ENCODE measurements around the gene KIAA1217. TPM values are rescaled to one million over a fixed set of nuclear protein-coding genes. Genes with fewer than 3 reads are reported as not detected.

The KIAA1217 gene
- total and polyA plus RNA-seq, 2 donors from 2014 or later = 10.4 to 63.8 TPM

GRCh38 chr10:24518981-24519597 lies 310.2 kb downstream of the KIAA1217 start:
- H3K27me3 ChIP-seq (ENCODE audit: control insufficient read depth, insufficient read depth, low read length) = no peaks in the 10 kb centered on the region
- H3K36me3 ChIP-seq (ENCODE audit: control insufficient read depth in 2 of 3, insufficient read depth in 3 of 3, low read length in 3 of 3) = peaks cover 4 to 46% (median 25%) of the 10 kb centered on the region in 3 donors
- no peaks in the 10 kb centered on the region for H3K9me3 ChIP-seq (ENCODE audit: control insufficient read depth in 2 of 3, insufficient read depth in 1 of 3, low read length in 3 of 3)
- no peak for FAIRE-seq
- H3K9ac ChIP-seq (ENCODE audit: low read length in 3 of 3) = no peak overlapping the region
- intact Hi-C loops (cut with DNase I) = no loop called here
- peak in 4 of 5 donors; percentile 76 to 89 (median 85) for DNase-seq
- no peaks in the 10 kb centered on the region for H3K4me1 ChIP-seq (ENCODE audit: control insufficient read depth in 2 of 3, insufficient read depth in 2 of 3, low read depth in 1 of 3, low read length in 3 of 3)
- no peak overlapping the region for H3K4me3 ChIP-seq (ENCODE audit: low read length in 3 of 3)
- no peak overlapping the region for H3K27ac ChIP-seq (ENCODE audit: low read depth in 2 of 2, low read length in 2 of 2)
- TF ChIP-seq CTCF (IDR thresholded peaks at IDR 0.05; ENCODE audit: borderline replicate concordance, extremely low read depth, insufficient read depth) = peak; percentile 71

DNA sequence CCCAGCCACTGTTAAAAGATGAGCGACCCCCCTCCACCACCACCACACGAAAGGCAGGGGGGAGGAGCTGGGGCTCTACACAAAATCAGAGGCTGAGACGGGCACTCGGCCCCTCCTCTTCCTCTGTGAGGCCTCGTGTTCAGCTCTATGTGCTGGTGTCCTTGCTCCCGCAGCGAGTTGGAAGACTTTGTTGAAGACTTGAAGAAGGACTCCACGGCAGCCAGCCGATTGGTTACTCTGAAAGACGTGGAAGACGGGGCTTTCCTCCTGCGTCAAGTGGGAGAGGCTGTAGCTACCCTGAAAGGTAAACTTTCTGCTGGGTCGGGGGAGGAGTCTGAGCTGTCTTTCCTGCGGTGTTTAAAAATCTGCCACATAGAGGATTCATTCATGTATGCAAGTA lies 311.0 kb downstream of the KIAA1217 start:
- Histone ChIP-seq H3K4me3 (ENCODE audit: low read length in 3 of 3) (no peak overlapping the region), H3K9ac (ENCODE audit: low read length in 3 of 3) (no peak overlapping the region), H3K9me3 (ENCODE audit: control insufficient read depth in 2 of 3, insufficient read depth in 1 of 3, low read length in 3 of 3) (no peaks in the 10 kb centered on the region), H3K27me3 (ENCODE audit: control insufficient read depth, insufficient read depth, low read length) (no peaks in the 10 kb centered on the region), H3K27ac (ENCODE audit: low read depth in 2 of 2, low read length in 2 of 2) (no peak overlapping the region), H3K4me1 (ENCODE audit: control insufficient read depth in 2 of 3, insufficient read depth in 2 of 3, low read depth in 1 of 3, low read length in 3 of 3) (no peaks in the 10 kb centered on the region), H3K36me3 (ENCODE audit: control insufficient read depth in 2 of 3, insufficient read depth in 3 of 3, low read length in 3 of 3) (peaks cover 6 to 52% (median 33%) of the 10 kb centered on the region in 3 donors)
- DNase-seq (no peak), FAIRE-seq (no peak)
- TF ChIP-seq CTCF (IDR thresholded peaks at IDR 0.05; ENCODE audit: borderline replicate concordance, extremely low read depth, insufficient read depth) = no peak
- intact Hi-C loops (cut with DNase I) = no loop called here

GRCh38 chr10:24524314-24524713 lies 315.4 kb downstream of the KIAA1217 start:
- no peak for TF ChIP-seq CTCF (IDR thresholded peaks at IDR 0.05; ENCODE audit: borderline replicate concordance, extremely low read depth, insufficient read depth)
- H3K4me3 ChIP-seq (ENCODE audit: low read length in 3 of 3) = no peak overlapping the region
- H3K4me1 ChIP-seq (ENCODE audit: control insufficient read depth in 2 of 3, insufficient read depth in 2 of 3, low read depth in 1 of 3, low read length in 3 of 3) = no peaks in the 10 kb centered on the region
- no peak for DNase-seq
- no peak for FAIRE-seq
- no peak overlapping the region for H3K27ac ChIP-seq (ENCODE audit: low read depth in 2 of 2, low read length in 2 of 2)
- H3K9ac ChIP-seq (ENCODE audit: low read length in 3 of 3) = no peak overlapping the region
- peaks cover 9 to 67% (median 32%) of the 10 kb centered on the region in 3 donors for H3K36me3 ChIP-seq (ENCODE audit: control insufficient read depth in 2 of 3, insufficient read depth in 3 of 3, low read length in 3 of 3)
- intact Hi-C loops (cut with DNase I) = no loop called here
- H3K9me3 ChIP-seq (ENCODE audit: control insufficient read depth in 2 of 3, insufficient read depth in 1 of 3, low read length in 3 of 3) = no peaks in the 10 kb centered on the region
- no peaks in the 10 kb centered on the region for H3K27me3 ChIP-seq (ENCODE audit: control insufficient read depth, insufficient read depth, low read length)

Measured in kidney (tissue), 14 donors.